IPS-NIHi7 (cell line): Measurements from ENCODE around the gene SNRK.
A peak's percentile ranks its signal among the peaks of the same experiment; 100 is the strongest.

Experiments used
- DNase-seq: peaks from one replicate; pipeline ENCODE4 v3.0.0; 2012; ENCODE audit warnings: mixed read lengths; ENCODE audit errors: extremely low spot score

Gene SNRK, protein sequence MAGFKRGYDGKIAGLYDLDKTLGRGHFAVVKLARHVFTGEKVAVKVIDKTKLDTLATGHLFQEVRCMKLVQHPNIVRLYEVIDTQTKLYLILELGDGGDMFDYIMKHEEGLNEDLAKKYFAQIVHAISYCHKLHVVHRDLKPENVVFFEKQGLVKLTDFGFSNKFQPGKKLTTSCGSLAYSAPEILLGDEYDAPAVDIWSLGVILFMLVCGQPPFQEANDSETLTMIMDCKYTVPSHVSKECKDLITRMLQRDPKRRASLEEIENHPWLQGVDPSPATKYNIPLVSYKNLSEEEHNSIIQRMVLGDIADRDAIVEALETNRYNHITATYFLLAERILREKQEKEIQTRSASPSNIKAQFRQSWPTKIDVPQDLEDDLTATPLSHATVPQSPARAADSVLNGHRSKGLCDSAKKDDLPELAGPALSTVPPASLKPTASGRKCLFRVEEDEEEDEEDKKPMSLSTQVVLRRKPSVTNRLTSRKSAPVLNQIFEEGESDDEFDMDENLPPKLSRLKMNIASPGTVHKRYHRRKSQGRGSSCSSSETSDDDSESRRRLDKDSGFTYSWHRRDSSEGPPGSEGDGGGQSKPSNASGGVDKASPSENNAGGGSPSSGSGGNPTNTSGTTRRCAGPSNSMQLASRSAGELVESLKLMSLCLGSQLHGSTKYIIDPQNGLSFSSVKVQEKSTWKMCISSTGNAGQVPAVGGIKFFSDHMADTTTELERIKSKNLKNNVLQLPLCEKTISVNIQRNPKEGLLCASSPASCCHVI

DNA sequence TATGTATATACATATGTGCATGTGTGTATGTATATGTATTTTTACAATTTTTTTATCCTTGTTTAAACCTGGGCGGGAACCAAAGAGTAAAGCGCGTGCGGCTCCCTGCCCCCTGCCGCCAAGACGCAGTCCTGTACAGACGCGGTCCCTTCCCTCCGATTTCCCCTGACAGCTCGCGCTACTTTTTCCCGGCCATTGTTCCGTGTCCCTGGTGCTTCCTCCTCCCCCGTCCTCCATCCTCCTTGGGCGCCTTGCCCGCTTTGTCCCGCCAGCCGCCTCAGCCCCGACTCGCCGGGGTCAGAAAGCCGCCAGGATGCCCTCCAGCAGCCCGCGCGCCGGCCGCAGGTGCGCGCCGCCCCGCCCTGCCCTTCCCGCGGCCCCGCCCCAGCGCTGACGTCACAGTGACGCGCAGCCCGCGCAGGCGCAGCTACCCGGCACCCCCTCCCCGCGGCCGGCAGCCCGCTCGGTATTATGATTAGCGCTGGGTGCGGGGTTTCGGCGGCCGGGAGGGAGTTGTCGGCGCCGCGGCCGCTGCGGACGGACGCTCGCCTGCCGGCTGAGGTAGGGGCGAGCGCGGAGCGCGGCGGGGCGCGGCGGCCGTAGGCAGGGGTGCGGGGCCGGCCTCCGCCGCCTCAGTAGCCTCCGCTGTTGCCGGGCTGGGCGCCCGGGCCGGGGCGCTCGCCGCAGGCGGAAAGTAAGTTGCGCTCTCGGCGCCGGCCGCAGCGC, at the start of gene SNRK:
Gene SNRK, plus strand, starts transcription at position 426 of the 726 bp plus-strand sequence. CDS start 16,664 bp downstream, outside the sequence.
- peak; percentile 96 for DNase-seq

DNA sequence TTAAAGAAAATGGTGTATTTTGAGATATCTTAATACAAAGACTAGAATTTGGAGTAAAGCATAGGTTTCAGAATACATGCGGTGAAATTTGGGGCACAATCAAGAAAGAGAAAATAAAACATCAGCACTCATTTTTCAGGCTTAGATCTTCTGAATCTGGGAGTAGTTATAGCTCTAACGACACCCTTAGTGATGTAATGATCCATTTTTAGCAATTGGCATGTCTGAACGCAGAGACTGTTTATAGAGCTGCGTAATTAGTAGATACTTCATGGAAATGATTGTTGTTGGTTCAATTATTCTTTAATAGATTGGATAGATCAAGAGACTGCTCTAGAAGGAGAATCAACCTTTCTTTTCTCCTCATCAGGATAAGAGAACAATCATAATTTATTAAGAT, 47.5 kb upstream of the SNRK start:
- no peak for DNase-seq

DNA sequence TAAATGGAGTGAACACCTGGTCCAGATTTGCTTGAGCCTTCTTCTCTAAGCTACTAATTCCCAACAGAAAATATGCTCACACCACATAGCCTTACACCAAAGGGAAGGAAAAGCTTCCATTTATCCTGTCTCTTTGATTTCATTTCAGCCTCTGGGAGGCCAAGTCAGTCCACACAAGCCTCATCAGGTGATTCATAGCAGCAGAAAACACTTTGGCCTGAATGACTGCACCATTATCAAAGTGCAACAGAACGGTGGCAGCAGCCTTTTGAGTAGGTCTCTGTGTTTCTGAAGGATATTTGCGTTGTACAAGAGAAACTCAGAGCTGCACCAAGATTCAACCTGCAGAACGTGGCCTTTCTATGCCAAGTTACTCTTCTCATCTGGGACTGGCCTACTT, 46.6 kb upstream of the SNRK start:
- no peak for DNase-seq

DNA sequence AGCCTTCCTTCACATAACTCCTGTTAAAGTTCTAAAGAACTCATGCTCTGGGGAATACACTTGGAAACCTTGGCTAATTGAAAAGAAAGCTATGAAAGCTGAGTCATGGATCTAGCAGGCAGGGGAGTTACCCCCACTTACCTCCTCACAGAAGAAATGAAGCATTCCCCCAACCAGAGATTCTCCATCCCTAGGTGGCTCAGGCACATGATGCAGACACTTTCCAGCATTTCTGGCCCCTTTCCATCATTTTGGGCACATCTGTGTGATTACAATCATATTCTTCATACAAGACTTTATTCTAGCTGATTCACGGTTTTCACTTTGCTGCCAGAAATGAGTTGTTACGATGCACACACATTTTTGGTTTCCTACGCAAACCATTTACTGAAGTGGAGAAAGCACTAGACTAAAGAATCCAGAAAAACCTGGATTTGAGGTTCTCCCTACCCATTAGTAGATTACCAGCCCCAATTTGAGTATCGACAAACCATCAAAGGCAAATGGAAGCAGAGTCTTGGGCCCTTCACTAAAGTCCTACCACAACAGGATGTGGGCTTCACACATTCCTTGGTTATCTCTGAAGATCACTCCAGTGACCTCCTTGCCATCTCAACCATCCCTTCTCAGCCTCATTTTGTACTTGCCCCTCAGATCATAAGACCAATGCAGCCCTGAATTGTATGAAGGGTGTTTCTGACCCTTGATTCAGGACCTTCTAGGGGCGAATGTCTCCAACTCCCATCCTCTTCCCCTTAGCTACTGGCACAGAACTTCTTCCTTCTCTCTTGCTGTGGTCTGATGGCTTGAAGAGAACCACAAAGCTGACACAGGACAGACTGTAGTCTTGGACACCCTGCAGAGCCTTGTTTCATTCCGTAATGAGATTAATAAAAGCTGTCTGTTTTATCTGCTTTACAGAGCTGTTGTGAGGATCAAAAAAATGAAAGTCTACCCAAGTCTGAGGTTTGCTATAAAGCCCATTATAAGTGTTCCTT, 42.5 kb upstream of the SNRK start:
- no peak for DNase-seq

DNA sequence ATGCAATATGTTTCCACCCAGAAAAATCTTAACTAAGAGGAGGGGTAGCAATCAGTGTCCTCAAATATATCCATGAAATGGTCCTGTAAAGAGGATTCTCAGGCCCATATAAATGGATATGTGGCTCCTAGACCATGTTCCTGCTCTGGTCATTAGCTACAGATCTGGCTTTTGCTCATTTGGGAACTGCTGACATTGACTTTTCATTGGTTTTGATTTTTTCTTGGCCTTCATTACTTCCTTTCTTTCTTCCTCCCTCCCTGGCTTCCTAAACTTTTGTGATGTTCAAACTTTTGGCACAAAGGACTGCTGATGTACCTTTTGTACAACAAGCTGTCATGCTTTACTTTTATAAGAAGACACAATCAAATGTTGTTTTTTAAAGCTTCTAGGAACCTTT, 41.6 kb upstream of the SNRK start:
- no peak for DNase-seq

DNA sequence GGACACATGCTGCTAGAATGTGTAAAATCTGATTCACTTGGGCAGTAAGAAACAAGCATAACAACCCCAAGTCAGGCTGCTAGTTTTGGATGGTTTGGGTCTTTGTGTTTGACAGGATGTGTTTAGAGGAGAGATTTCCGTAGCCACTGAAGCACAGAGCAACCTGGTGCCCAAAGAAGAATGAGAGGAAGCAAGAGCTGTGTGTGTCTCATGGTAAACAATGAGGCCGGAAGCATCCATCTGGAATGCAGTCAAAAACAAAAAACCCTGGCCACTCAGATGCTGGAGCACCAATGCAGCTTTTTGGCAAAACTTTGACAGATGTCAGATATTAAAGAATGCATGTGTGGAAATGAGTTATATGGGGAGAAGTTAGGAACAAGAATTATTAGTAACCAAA, 39.4 kb upstream of the SNRK start:
- DNase-seq = no peak

GRCh38 chr3:43247561-43248184, 38.7 kb upstream of the SNRK start:
- DNase-seq = no peak

DNA sequence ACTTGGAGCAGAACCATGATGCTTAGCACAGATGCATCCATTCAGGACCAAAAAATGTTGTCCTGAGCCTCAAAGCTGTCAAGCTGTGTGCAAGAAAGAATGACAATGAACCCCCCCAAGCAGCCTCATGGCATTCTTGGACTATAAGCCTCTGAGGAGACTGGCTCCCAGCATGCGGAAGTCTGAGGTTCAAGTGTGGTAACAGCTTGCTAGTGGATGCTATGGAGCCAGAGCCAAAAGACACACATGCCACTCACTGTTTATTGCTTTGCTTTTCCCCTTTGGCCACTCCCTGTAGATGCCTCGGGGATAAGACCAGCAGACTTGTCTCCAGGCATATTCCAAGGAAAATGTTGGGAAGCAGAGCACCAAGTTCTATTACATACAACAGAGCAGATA, 38.2 kb upstream of the SNRK start:
- no peak for DNase-seq

DNA sequence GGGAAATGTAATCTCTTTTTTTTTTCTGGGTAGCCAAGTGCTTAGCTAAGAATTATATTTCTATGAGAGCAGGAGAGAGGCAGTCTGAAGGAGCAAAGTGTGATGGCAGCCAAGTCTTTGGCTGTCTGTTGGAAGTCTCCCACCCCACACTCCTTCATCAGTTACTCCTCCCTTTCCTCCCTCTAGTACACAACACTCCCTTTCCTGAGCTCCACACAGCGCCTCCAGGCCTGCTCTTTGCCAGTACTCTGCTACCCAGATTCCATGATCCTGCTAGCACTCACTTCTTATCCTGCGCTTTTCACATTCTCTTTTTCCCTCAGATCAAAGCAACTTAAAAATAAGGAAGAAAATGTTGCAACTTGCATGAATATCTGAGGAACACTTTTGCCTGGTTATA, 37.4 kb upstream of the SNRK start:
- no peak for DNase-seq

DNA sequence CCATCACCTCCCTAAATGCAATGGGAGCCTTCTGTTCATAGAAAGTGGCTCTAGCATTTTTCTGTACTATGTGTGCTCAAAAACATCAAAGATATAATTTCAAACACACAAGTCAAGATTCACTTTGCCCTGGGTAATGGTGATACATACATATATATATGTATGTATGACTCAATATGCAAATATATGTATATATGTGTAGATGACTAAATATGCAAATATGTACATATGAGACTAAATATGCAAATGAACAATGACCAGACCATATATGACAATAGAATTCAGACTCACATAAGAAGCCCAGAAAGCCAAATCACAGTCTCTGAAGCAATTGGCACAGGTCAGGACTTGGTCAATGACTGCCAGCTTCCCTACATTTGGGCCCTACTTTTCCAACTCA, 36.9 kb upstream of the SNRK start:
- DNase-seq = no peak

GRCh38 chr3:43253294-43253693, 33.0 kb upstream of the SNRK start:
- DNase-seq = no peak

DNA sequence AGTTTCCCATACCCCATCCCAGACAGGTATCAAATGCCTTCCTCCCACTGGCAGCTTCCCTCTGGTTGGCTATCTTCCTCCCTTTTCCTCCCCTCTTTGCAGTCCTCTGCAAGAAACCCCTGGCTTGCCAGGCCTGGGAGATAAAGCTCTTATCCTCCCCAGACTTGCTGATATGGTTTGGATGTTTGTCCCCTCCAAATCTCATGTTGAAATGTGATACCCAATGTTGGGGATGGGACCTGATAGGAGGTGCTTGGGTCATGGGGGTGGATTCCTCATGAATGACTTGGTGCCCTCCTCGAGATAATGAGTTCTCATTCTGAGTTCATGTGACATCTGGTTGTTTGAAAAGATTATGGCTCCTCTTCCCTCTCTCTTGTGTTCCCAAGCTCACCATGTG, 32.2 kb upstream of the SNRK start:
- no peak for DNase-seq

DNA sequence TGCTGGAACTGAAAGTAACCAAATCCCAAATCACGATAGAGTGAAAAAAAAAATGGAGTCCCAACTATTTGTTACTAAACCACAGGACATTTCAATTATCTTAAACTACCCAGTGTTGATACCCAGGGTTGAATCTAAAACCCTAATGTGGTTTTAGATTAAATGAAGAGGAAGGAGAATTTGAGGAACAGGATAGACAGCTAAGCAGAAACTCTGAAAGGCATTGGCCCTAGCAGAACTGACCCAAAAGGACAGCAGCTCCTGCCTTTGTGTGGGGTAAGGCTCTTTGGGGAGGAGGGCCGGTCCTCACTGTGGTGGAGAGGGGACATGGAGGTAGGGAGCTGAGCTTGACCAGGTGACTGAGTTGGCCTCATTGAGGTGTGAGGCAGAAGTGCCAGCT, 30.7 kb upstream of the SNRK start:
- DNase-seq = no peak

DNA sequence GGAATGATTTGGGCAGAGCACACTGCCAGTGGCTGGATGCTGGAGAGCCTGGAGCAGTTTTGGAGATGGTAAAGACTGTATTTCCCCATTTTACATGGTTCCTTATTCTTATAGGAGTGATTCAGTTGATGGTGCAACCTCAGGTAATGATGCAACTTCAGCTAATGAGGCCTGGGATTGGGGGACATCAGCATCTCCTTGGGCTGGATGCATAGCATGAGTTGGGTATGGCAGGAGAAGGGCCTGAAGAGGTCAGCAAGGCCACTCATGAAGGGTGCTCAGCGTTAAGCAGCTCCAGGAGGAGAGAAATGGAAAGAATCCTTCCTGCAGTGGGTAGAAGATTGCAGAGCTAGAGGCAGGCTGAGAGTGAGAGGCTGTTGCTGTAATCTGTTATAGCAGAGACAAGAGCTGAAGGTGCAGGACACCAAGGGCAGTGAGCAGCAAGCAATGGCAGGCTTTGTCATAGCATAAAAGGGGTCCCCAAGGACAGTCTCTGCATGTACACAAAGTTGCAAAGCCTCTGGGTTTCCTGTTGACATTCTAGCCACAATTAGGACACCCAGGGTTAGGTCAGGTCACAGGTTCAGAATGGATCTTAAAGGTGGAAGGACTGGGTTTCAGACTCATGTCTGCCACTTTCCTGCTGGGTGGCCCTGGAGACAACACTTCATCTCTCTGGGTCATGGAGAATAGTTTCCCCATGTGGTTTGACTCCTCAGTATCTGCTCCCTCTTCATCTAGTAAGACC, 29.5 kb upstream of the SNRK start:
- no peak for DNase-seq

GRCh38 chr3:43257850-43258249, 28.5 kb upstream of the SNRK start:
- no peak for DNase-seq

- DNase-seq = no peak
These were observed 26.7 kb upstream of the SNRK start for GRCh38 chr3:43259626-43260025.

- no peak for DNase-seq
These were observed 25.9 kb upstream of the SNRK start for GRCh38 chr3:43260412-43260811.

- no peak for DNase-seq
These were observed 24.1 kb upstream of the SNRK start for GRCh38 chr3:43262194-43262593.

DNA sequence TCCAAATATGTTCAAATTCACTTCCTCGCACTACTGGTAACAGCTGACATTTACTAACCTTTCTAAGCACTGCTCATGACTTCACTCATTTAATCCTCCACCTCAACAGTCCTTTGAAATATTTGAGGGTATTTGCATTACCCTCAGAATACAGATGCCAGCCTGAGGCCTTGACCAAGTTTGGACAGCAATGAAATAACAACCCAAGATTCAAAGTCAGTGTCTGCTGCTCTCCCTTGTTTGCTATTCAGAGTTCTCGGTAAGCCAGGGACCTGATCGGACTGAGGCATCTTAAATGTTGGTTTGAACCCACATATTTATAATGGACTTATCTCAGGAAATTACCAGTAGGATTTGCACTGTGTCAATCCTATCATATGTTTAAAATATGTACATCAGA, 19.9 kb upstream of the SNRK start:
- DNase-seq = no peak

DNA sequence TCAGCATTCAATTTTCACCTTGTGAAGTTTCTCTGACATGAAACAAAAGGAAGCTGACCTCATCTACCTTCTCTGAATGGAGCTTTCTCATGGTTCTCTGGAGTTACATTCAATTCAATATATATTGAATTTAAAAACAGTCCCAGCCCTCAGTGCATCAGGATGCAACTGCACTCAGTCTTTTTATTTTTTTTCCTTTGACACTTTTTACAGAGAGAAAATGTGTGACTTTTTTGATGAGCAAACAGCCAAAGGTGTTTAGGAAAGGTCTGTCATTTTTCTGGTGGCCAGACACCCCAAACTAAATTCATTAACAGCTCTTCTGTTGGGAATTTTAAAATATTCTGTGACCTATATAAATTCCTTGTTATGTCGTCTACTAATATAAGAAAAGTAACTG, 19.3 kb upstream of the SNRK start:
- DNase-seq = no peak
